Cardiac fibroblast (primary cell): ENCODE measurements around the gene POLR2A.

Experiments used
- DNase-seq, 2 donors: peaks; one replicate each; pipeline versions ENCODE4 v3.0.0 to v3.0.0-alpha.2; 2010; ENCODE audit warnings: low read depth in 2 of 2
- H3K4me3 ChIP-seq, 2 donors: replicated peaks in 1 of 2; 1 replicate in 1 of 2; 2 replicates in 1 of 2; pipeline ENCODE4 v1.5.1; 2011; ENCODE audit warnings: low read depth in 2 of 2, low read length in 2 of 2, mild to moderate bottlenecking in 2 of 2, moderate library complexity in 1 of 2
- CTCF ChIP-seq: IDR thresholded peaks from one replicate; pipeline ENCODE4 v1.5.1; 2011; ENCODE audit warnings: low read depth, mild to moderate bottlenecking, low read length, inconsistent platforms

Gene POLR2A

GRCh38 chr17:7438656-7439460 is 45.3 kb upstream of the POLR2A start:
- DNase-seq: no peak
- peak overlapping the region in 1 of 2 donors; percentile 46 for H3K4me3 ChIP-seq
- no peak for TF ChIP-seq CTCF

DNA sequence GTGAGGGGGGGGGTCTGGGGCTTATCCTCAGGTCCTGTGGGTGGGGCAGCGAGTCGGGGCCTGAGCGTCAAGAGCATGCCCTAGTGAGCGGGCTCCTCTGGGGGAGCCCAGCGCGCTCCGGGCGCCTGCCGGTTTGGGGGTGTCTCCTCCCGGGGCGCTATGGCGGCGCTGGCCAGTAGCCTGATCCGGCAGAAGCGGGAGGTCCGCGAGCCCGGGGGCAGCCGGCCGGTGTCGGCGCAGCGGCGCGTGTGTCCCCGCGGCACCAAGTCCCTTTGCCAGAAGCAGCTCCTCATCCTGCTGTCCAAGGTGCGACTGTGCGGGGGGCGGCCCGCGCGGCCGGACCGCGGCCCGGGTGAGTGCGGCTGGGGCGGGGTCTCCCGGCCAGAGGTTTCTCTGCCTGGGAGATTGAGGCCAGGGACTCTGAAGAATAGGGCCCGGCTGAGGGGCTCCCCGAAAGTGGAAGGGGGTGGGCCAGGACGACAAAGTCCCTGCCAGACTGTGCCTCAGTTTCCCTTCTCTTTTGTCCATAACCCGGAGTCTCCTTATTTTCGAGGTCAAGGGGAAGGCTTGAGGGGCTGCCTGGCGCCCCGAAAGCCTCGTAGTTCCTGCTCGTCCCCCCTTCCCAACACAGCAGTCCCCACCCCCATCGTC is 44.6 kb upstream of the POLR2A start, which contains the start of gene FGF11:
FGF11 (plus strand) TSS at position 51 of the 651 bp plus-strand sequence; CDS start at position 160, 109 bp downstream.
- peak within 1 kb of the TSS; percentile 48 to 50 for H3K4me3 ChIP-seq
- no peak for TF ChIP-seq CTCF
- no peak for DNase-seq

GRCh38 chr17:7440113-7440833 is 43.9 kb upstream of the POLR2A start:
- no peak for TF ChIP-seq CTCF
- H3K4me3 ChIP-seq: peak overlapping the region; percentile 48 to 50
- DNase-seq: peak; percentile 12 to 23

GRCh38 chr17:7440834-7441195 is 43.4 kb upstream of the POLR2A start:
- peak; percentile 20 to 40 for DNase-seq

DNA sequence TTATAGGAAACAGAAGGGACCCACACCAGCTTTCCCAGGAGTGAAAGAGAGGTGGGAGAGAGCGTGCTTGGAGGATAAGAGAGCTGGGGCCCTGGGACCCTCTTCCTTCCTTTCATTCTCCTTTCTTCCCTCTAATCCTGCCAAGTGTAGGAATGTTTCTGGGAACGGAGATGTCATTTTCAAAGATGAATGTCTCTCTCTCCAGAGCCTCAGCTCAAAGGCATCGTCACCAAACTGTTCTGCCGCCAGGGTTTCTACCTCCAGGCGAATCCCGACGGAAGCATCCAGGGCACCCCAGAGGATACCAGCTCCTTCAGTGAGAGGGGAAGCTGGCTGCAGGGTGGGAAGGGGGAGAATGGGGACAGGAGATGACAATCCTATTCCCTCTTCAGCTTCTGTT is 42.9 kb upstream of the POLR2A start:
- no peak for DNase-seq
- TF ChIP-seq CTCF: no peak
- H3K4me3 ChIP-seq: no peak overlapping the region

More at GRCh38 chr17:7440834-7441195, 43.4 kb upstream of the POLR2A start:
- TF ChIP-seq CTCF: peak; percentile 14
- peak overlapping the region in 1 of 2 donors; percentile 50 for H3K4me3 ChIP-seq

- H3K4me3 ChIP-seq: no peak overlapping the region
- DNase-seq: no peak
- TF ChIP-seq CTCF: no peak
Observed at GRCh38 chr17:7442142-7442541, 42.0 kb upstream of the POLR2A start.
